PC-3 (cell line): ENCODE results near the gene MIEN1. TPM values are rescaled to one million over a fixed set of nuclear protein-coding genes. Genes with fewer than 3 reads are reported as not detected.
A peak's percentile ranks its signal among the peaks of the same experiment; 100 is the strongest.

Experiments used
- ATAC-seq: fragments of 200-7000 bp; cut with Tn5 transposase; 2 replicates; pipeline ENCODE4 v1.9.1; 2020; ENCODE audit warnings: mild to moderate bottlenecking, moderate library complexity
- BruUV-seq: library from RNA; stranded (reverse); fragments of 400-500 nt; replicated peaks from 2 replicates; lab custom pipeline; 2021; lab: Mats Ljungman, UMichigan
- CTCF ChIA-PET: fragments of 300-600 bp; sonication (Branson Sonifier 250); formaldehyde crosslinking; loops from one replicate; lab custom pipeline; 2022; ENCODE audit warnings: antibody characterized with exemption; lab: Charles Lee
- POLR2A ChIA-PET: fragments of 300-600 bp; sonication (Branson Sonifier 250); formaldehyde crosslinking; loops from one replicate; lab custom pipeline; 2022; ENCODE audit warnings: antibody characterized with exemption; ENCODE audit not compliant: unreplicated experiment; lab: Charles Lee
- DNase-seq: peaks from one replicate; pipeline ENCODE4 v3.0.0-alpha.2; 2015
- H2AFZ ChIP-seq: fragments of 300-600 bp; sonication (generic); 2 replicates; pipeline ENCODE4 v1.6.0; 2016; ENCODE audit warnings: antibody characterized with exemption, low read length
- H3F3A ChIP-seq: fragments of 300-600 bp; sonication (generic); one replicate; pipeline ENCODE4 v1.6.0; 2017; ENCODE audit warnings: antibody characterized with exemption, low read length, control low read depth, mild to moderate bottlenecking; ENCODE audit not compliant: unreplicated experiment
- H3K27ac ChIP-seq: fragments of 300-600 bp; sonication (generic); 2 replicates; pipeline ENCODE4 v1.5.1; 2016; ENCODE audit warnings: mild to moderate bottlenecking, low read length
- H3K27me3 ChIP-seq: fragments of 300-600 bp; sonication (generic); 2 replicates; pipeline ENCODE4 v1.6.1; 2016; ENCODE audit warnings: low read length, mixed read lengths
- H3K36me3 ChIP-seq: fragments of 300-600 bp; sonication (generic); 2 replicates; pipeline ENCODE4 v1.6.1; 2016; ENCODE audit warnings: low read depth, mixed run types, low read length, mixed read lengths
- H3K4me1 ChIP-seq: fragments of 300-600 bp; sonication (generic); 2 replicates; pipeline ENCODE4 v1.5.1; 2016; ENCODE audit warnings: low read length; ENCODE audit not compliant: insufficient read depth
- H3K4me2 ChIP-seq: fragments of 300-600 bp; sonication (generic); 2 replicates; pipeline ENCODE4 v1.6.0; 2016; ENCODE audit warnings: low read length
- H3K4me3 ChIP-seq: fragments of 300-600 bp; sonication (generic); 2 replicates; pipeline ENCODE4 v1.5.1; 2016; ENCODE audit warnings: mild to moderate bottlenecking, low read length, mixed read lengths
- H3K79me2 ChIP-seq: fragments of 300-600 bp; sonication (generic); 2 replicates; pipeline ENCODE4 v1.6.1; 2017; ENCODE audit warnings: low read length, mixed read lengths
- H3K9ac ChIP-seq: fragments of 300-600 bp; sonication (generic); 2 replicates; pipeline ENCODE4 v1.6.0; 2016; ENCODE audit warnings: mild to moderate bottlenecking, low read length
- H3K9me2 ChIP-seq: fragments of 300-600 bp; sonication (generic); replicated peaks from 2 replicates; pipeline ENCODE4 v1.6.1; 2016; ENCODE audit warnings: mixed run types, low read length, mixed read lengths
- H3K9me3 ChIP-seq: fragments of 300-600 bp; sonication (generic); 2 replicates; pipeline ENCODE4 v1.6.1; 2016; ENCODE audit warnings: low read length, mixed read lengths
- H4K20me1 ChIP-seq: fragments of 300-600 bp; sonication (generic); 2 replicates; pipeline ENCODE4 v1.6.1; 2016; ENCODE audit warnings: low read length, mixed read lengths
- EZH2 ChIP-seq: fragments of 300-600 bp; sonication (generic); IDR thresholded peaks from one replicate; pipeline ENCODE4 v1.6.1; 2017; ENCODE audit warnings: antibody characterized with exemption, mild to moderate bottlenecking, low read length; ENCODE audit not compliant: unreplicated experiment
- EZH2phosphoT487 ChIP-seq: fragments of 300-600 bp; sonication (generic); IDR thresholded peaks from 2 replicates; pipeline ENCODE4 v1.6.1; 2018; ENCODE audit warnings: mild to moderate bottlenecking, antibody characterized with exemption, low read length, borderline replicate concordance
- intact Hi-C: fragments of 100-400 bp; cut with micrococcal nuclease; formaldehyde crosslinking; loops from 2 replicates; pipeline ENCODE4 v1.9.0; 2023
- total RNA-seq: library from RNA; depleted of rRNA; stranded (reverse); fragments of >200 nt; gene quantifications from 2 replicates; pipeline ENCODE4 v1.2.3, GENCODE V29; 2014
- TF ChIP-seq, protein P1 (sequence below): fragments of 300-600 bp; sonication (generic); conservative IDR thresholded peaks from 2 replicates; pipeline ENCODE4 v1.5.1; 2017; ENCODE audit warnings: antibody characterized with exemption, low read depth, mild to moderate bottlenecking, low read length

MIEN1 gene
- total RNA-seq, 1 experiment from 2014 or later = 52.0 TPM

DNA sequence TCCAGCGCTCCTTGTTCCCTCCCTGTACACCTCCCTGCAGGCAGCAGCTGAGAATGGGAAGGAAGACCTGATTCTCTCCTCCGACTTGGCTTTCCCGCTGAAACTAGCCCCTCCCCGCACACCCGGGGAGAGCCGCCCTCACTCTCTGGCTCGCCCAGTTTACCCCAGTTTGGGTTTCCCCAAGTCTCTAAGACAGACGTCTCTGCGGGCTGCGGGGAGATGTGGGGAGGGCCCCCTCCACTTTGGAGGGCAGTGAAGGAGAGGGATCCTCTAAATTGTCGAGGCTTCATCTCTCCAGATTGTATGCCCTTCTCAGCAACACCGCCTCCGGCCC is 8.2 kb upstream of the MIEN1 start:
- intact Hi-C loops = no loop called here
- peaks cover 35% of the 10 kb centered on the region for H3K4me1 ChIP-seq
- peak overlapping the region; percentile 96 for H3K4me2 ChIP-seq
- no peaks in the 10 kb centered on the region for H3K27me3 ChIP-seq
- H3K36me3 ChIP-seq = no peaks in the 10 kb centered on the region; the same call in 1 of the 2 replicates
- no peaks in the 10 kb centered on the region for H3K9me2 ChIP-seq
- peak; percentile 27 for ATAC-seq
- peaks cover 16% of the 10 kb centered on the region; the same call in 1 of the 2 replicates for H3K79me2 ChIP-seq
- peaks cover 5% of the 10 kb centered on the region; the same call in 1 of the 2 replicates for H4K20me1 ChIP-seq
- CTCF ChIA-PET = no interaction called here
- H3K4me3 ChIP-seq = peak overlapping the region; percentile 88
- TSS peak; percentile 38 for BruUV-seq
- H3K9ac ChIP-seq = peak overlapping the region; percentile 81
- TF ChIP-seq EZH2 (no peak), EZH2phosphoT487 (no peak)
- TF ChIP-seq, protein P1, sequence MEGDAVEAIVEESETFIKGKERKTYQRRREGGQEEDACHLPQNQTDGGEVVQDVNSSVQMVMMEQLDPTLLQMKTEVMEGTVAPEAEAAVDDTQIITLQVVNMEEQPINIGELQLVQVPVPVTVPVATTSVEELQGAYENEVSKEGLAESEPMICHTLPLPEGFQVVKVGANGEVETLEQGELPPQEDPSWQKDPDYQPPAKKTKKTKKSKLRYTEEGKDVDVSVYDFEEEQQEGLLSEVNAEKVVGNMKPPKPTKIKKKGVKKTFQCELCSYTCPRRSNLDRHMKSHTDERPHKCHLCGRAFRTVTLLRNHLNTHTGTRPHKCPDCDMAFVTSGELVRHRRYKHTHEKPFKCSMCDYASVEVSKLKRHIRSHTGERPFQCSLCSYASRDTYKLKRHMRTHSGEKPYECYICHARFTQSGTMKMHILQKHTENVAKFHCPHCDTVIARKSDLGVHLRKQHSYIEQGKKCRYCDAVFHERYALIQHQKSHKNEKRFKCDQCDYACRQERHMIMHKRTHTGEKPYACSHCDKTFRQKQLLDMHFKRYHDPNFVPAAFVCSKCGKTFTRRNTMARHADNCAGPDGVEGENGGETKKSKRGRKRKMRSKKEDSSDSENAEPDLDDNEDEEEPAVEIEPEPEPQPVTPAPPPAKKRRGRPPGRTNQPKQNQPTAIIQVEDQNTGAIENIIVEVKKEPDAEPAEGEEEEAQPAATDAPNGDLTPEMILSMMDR = no peak
- H3K27ac ChIP-seq = peak overlapping the region; percentile 89
- no peaks in the 10 kb centered on the region for H3K9me3 ChIP-seq
- no peaks in the 10 kb centered on the region for H3F3A ChIP-seq
- POLR2A ChIA-PET = no interaction called here
- peak overlapping the region; percentile 85 for H2AFZ ChIP-seq
- peak; percentile 48 for DNase-seq

DNA sequence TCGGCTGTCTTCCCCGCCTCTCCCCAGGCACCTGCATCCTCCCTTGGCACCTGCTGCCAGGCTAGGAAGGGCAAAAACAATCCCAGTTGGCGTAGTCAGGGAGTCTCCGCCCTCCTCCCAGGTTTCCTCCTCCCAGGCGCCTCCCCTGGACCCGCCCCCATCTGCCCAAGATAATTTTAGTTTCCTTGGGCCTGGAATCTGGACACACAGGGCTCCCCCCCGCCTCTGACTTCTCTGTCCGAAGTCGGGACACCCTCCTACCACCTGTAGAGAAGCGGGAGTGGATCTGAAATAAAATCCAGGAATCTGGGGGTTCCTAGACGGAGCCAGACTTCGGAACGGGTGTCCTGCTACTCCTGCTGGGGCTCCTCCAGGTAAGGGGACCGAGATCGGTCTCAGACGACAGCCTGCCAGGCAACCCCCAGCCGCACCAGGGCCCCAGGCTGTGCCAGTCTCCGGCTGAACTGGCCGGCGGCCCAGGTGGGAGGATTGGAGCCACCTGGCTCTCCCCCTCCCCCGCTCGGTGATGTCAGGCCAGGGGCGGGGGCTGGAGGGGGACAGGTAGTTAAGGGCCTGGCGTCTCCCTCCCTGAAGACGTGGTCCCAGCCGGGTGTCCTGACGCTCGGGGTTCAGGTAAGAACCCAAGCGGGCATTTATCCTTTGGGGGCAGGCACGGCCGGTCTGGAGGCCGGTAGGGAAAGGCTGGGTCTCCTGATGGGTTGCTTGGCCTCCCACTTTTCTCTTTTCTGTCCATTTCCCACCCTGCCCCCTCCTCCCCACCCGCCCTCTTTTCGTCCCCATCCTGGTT is 7.6 kb upstream of the MIEN1 start, which contains the start of gene GRB7:
Gene GRB7 (plus strand): TSS at position 179 of the 808 bp plus-strand sequence. CDS start 4,364 bp downstream, outside the sequence.
- no peaks in the 10 kb centered on the region for H3K27me3 ChIP-seq
- intact Hi-C loops = no loop called here
- H3F3A ChIP-seq = no peaks in the 10 kb centered on the region
- ChIA-PET CTCF (no interaction called here), POLR2A (no interaction called here)
- no peaks in the 10 kb centered on the region for H3K9me3 ChIP-seq
- peak within 1 kb of the TSS; percentile 96 for H3K4me2 ChIP-seq
- H2AFZ ChIP-seq = peak within 1 kb of the TSS; percentile 85
- H3K27ac ChIP-seq = peak within 1 kb of the TSS; percentile 89
- H3K79me2 ChIP-seq = peaks cover 16% of the 10 kb centered on the region; the same call in 1 of the 2 replicates
- peak within 1 kb of the TSS; percentile 88 for H3K4me3 ChIP-seq
- no peaks in the 10 kb centered on the region for H3K9me2 ChIP-seq
- BruUV-seq = TSS peak; percentile 21
- H3K9ac ChIP-seq = peak within 1 kb of the TSS; percentile 81
- ATAC-seq (peak; percentile 57), DNase-seq (peak; percentile 73)
- TF ChIP-seq, protein P1 = no peak
- TF ChIP-seq EZH2 = no peak
- TF ChIP-seq EZH2phosphoT487 = no peak
- H3K4me1 ChIP-seq = peaks cover 35% of the 10 kb centered on the region
- H3K36me3 ChIP-seq = no peaks in the 10 kb centered on the region
- H4K20me1 ChIP-seq = peaks cover 5% of the 10 kb centered on the region; the same call in 1 of the 2 replicates
